Activated T-cell treated with anti-CD3 and anti-CD28 coated beads, Interleukin-2, amount 50 U/mL, for 4 hours (primary cell): ENCODE measurements around the gene KRTCAP2. TPM values are rescaled to one million over a fixed set of nuclear protein-coding genes. Genes with fewer than 3 reads are reported as not detected.

Source experiments
- ATAC-seq, 2 donors: fragments of 200-7000 bp; cut with Tn5 transposase; one replicate each; pipeline ENCODE4 v1.10.0; 2021
- DNase-seq: peaks from one replicate; pipeline ENCODE4 v3.0.0-alpha.2; 2020
- H3K27me3 Mint-ChIP-seq: one replicate; pipeline ENCODE4 v1.8.0; 2021; ENCODE audit warnings: low read depth, mixed read lengths
- H3K36me3 Mint-ChIP-seq: one replicate; pipeline ENCODE4 v1.8.0; 2022; ENCODE audit warnings: mixed read lengths; ENCODE audit not compliant: insufficient read depth
- H3K4me1 Mint-ChIP-seq: one replicate; pipeline ENCODE4 v1.8.0; 2021; ENCODE audit warnings: low read depth, mixed read lengths
- H3K4me3 Mint-ChIP-seq: one replicate; pipeline ENCODE4 v1.8.0; 2021; ENCODE audit warnings: mild to moderate bottlenecking, moderate library complexity, mixed read lengths
- H3K9me3 Mint-ChIP-seq: one replicate; pipeline ENCODE4 v1.8.0; 2021; ENCODE audit warnings: mixed read lengths
- total RNA-seq, 3 donors: library from RNA; stranded (reverse); gene quantifications; one replicate each; pipeline ENCODE4 v1.2.1, GENCODE V29; 2021

The KRTCAP2 gene
- total RNA-seq, 3 donors from 2014 or later: 191 to 204 (median 193) TPM

DNA sequence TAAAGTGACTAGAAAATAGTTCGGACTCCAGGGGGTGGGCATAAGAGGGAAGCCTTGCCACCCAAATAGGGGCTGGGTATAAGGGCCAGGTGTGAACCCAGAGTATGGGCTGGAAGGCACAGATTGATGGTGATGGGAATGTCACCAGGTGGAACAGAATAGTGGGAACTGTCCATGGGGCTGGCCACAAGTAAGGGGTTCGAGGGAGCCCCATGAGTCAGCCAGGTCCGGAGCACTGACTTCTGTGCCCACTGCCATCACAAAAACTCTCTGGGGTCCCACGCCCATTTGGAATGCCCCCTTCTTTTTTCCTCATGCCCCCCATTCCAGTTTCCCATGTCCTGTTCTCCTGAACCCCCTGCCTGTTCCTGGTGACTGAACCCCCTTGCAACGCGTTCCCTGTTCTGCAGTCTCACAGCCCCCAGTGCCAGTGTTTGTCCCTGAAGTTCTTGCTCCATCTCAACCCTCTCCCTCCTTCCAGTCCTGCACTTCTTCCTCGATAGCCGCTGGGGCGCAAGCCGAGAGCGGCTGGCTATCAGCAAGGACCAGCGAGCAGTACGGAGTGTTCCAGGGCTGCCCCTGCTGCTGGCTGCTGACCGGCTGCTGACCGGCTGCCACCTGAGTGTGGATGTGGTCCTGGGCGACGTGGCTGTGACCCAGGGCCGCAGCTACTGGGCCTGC lies 8.4 kb upstream of the KRTCAP2 start:
- Mint-ChIP-seq H3K9me3 (no peaks in the 10 kb centered on the region), H3K4me1 (peaks cover 6% of the 10 kb centered on the region), H3K27me3 (no peaks in the 10 kb centered on the region), H3K4me3 (no peak overlapping the region), H3K36me3 (peaks cover 8% of the 10 kb centered on the region)
- DNase-seq (no peak), ATAC-seq (no peak)

DNA sequence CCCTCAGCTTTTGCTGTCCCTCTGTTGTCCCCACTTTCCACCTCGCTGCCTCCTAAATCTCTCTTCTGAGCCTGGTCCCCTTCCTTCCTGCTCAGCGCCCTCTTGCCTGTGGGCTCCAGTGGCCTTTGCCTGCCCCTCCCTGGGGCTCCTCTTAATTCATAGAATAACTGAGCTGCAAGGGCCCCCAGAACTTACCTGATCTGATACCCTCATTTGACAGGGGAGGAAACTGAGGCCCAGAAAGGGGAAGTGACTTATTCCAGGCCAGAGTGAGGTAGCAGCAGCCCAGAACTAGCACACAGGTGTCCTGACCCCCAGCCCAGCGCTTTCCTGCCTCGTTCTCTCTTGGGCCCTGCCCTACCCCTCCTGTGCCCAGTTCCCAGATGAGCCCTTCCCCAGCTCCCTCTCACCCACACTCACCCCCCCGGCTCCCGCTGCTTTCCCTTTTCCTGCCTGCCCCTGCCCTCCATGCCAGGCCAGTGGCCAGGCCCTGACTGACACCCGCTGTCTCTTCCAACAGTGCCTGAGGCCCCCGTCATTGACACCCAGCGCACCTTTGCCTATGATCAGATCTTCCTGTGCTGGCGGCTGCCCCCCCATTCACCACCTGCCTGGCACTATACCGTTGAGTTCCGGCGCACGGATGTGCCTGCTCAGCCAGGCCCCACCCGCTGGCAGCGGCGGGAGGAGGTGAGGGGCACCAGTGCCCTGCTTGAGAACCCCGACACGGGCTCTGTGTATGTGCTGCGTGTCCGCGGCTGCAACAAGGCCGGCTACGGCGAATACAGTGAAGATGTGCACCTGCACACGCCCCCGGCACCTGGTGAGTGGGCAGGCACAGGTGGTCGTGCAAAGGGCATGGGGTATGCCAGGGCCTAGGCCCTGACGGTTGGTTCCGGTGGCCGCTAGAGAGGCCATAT lies 6.3 kb upstream of the KRTCAP2 start:
- Mint-ChIP-seq H3K27me3 (no peaks in the 10 kb centered on the region), H3K9me3 (no peaks in the 10 kb centered on the region), H3K4me1 (peaks cover 17% of the 10 kb centered on the region), H3K36me3 (peaks cover 8% of the 10 kb centered on the region), H3K4me3 (no peak overlapping the region)
- ATAC-seq (no peak), DNase-seq (no peak)

DNA sequence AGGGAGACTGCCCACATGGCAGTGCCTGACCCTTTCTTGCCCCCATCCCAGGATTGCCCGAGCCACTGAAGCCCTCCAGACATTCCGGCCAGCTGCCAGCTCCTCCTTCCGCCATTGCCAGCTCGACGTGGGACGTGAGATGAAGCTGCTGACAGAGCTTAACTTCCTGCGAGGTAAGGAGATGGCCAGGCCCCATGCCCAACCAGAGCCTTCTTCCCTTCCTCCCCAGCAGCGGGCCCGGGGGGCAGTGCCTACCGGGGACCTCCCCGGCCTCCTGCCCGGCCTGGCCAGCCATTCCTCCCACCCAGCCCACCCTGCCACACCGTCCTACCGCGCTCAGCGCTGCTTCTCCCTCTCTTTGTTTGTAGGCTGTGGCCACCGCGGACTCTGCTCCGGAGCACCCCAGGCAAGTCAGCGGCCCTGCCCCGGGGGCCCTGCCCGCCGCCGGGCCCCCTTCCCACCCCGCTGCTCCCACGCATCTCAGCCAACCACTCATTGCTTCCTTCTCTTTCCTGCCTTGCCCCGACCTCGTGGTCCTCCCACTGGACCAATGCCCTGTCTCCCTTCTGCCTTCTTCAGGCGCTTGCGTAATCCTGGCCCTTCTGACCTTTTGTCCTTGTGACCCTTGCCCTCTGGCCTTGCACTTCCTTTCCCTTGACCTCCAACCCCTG lies 5.5 kb upstream of the KRTCAP2 start:
- peaks cover 7% of the 10 kb centered on the region for H3K36me3 Mint-ChIP-seq
- no peak overlapping the region for H3K4me3 Mint-ChIP-seq
- DNase-seq: no peak
- H3K4me1 Mint-ChIP-seq: peaks cover 21% of the 10 kb centered on the region
- no peak for ATAC-seq
- no peaks in the 10 kb centered on the region for H3K9me3 Mint-ChIP-seq
- no peaks in the 10 kb centered on the region for H3K27me3 Mint-ChIP-seq

DNA sequence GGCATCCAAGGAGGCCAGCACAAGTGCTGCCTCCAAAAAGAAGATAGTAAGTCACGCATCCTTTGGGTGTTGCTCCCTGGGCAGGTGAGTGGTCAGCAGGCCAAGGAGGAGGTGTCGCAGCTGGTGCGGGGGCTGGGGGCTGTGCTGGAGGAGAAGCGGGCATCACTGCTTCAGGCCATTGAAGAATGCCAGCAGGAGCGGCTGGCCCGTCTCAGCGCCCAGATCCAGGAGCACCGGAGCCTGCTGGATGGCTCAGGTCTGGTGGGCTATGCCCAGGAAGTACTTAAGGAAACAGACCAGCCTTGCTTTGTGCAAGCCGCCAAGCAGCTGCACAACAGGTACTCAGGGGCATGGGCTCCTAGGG lies 4.8 kb upstream of the KRTCAP2 start:
- H3K4me1 Mint-ChIP-seq: peaks cover 27% of the 10 kb centered on the region
- no peak overlapping the region for H3K4me3 Mint-ChIP-seq
- no peaks in the 10 kb centered on the region for H3K27me3 Mint-ChIP-seq
- H3K36me3 Mint-ChIP-seq: peaks cover 3% of the 10 kb centered on the region
- no peaks in the 10 kb centered on the region for H3K9me3 Mint-ChIP-seq
- ATAC-seq (no peak), DNase-seq (no peak)

DNA sequence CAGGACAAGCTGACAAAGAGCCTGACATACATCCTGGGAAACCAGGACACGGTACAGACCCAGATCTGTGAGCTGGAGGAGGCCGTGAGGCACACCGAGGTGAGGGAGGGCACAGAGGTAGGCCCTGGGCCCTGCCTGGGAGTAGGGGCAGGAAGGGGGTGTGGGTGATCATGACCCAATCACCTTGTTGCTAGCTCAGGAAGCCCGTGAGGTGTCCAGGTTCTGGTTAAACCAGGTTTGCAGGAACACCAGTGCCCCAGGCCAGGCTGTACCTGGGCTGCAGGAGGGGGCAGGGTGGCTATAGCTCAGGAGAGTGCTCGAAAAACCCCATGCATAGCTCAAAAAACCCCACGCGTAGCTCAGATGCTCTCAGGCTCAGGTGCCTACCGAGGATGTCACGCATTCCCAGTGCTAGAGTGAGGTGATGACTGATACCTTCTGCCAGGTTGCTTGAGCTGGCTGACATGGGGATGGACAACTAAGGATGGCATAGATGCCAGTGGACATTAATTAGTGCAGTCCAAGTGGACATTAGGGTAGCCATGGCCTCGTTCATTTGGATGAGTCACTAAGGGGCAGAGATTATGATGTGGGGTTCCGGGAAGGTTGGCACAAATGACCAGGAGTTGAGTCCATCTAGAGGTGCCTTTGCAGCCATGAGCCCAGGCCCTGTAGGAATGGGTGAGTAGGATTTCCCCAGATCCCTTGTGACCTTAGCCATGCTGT lies 4.3 kb upstream of the KRTCAP2 start:
- Mint-ChIP-seq H3K4me1 (peaks cover 29% of the 10 kb centered on the region), H3K4me3 (no peak overlapping the region), H3K36me3 (peaks cover 3% of the 10 kb centered on the region), H3K27me3 (no peaks in the 10 kb centered on the region), H3K9me3 (no peaks in the 10 kb centered on the region)
- no peak for DNase-seq
- no peak for ATAC-seq

DNA sequence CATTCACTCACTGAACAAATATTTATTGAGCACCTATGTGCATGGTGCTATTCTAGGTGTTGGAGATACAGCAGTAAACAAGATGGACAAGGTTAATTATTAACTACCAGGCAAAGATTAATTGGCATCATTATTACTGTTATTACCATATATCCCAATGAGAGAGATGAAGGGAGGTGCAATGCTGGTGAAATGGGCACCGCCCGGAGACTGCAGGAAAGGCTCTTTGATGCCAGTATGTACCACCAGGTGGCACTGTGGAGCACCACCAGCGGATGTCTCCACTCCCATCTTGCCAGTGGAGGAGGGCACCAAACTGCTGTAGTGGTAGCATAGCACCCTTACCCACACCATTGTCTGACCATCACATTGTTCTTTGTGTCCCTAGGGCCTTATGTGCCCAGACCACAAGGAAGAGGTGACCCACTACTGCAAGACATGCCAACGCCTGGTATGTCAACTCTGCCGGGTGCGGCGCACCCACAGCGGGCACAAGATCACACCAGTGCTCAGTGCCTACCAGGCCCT lies 3.5 kb upstream of the KRTCAP2 start:
- Mint-ChIP-seq H3K4me3 (peak overlapping the region; percentile 3), H3K9me3 (no peaks in the 10 kb centered on the region), H3K36me3 (peaks cover under 1% of the 10 kb centered on the region), H3K27me3 (no peaks in the 10 kb centered on the region), H3K4me1 (peaks cover 36% of the 10 kb centered on the region)
- DNase-seq (peak; percentile 87), ATAC-seq (peak; percentile 38 to 39)

DNA sequence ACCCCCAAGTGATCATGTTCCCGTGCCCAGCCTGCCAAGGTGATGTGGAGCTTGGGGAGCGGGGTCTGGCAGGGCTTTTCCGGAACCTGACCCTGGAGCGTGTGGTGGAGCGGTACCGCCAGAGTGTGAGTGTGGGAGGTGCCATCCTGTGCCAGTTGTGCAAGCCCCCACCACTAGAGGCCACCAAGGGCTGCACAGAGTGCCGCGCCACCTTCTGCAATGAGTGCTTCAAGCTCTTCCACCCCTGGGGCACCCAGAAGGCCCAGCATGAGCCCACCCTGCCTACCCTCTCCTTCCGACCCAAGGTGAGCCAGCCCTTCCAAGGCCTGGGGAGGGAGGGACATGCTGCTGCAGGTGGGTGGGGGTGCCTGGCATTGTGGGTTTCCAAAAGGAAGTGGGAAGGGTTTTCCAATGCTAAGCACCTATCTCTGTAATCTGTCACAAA lies 2.8 kb upstream of the KRTCAP2 start:
- ATAC-seq (no peak), DNase-seq (no peak)
- Mint-ChIP-seq H3K4me3 (no peak overlapping the region), H3K36me3 (no peaks in the 10 kb centered on the region), H3K27me3 (no peaks in the 10 kb centered on the region), H3K9me3 (no peaks in the 10 kb centered on the region), H3K4me1 (peaks cover 42% of the 10 kb centered on the region)

DNA sequence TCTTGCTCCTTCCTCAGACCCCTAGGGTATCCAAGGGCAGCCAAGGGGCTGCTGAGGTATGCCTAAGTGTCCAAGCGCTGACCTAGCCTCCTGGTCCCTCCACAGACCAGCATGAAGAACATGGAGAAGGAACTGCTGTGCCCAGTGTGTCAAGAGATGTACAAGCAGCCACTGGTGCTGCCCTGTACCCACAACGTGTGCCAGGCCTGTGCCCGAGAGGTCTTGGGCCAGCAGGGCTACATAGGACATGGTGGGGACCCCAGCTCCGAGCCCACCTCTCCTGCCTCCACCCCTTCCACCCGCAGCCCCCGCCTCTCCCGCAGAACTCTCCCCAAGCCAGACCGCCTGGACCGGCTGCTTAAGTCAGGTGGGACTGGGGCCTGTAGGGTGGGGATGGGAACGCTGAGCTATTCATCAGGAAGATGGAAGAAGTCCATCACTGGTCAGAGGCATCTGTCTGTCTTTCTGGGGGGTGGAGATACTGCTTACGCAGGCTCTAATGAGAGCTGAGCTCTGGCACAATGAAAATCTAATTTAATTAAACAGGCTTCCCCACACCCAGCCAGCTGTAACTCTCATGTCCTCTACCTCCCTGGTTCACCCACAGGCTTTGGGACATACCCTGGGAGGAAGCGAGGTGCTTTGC lies 2.3 kb upstream of the KRTCAP2 start:
- H3K4me1 Mint-ChIP-seq: peaks cover 43% of the 10 kb centered on the region
- H3K27me3 Mint-ChIP-seq: no peaks in the 10 kb centered on the region

DNA sequence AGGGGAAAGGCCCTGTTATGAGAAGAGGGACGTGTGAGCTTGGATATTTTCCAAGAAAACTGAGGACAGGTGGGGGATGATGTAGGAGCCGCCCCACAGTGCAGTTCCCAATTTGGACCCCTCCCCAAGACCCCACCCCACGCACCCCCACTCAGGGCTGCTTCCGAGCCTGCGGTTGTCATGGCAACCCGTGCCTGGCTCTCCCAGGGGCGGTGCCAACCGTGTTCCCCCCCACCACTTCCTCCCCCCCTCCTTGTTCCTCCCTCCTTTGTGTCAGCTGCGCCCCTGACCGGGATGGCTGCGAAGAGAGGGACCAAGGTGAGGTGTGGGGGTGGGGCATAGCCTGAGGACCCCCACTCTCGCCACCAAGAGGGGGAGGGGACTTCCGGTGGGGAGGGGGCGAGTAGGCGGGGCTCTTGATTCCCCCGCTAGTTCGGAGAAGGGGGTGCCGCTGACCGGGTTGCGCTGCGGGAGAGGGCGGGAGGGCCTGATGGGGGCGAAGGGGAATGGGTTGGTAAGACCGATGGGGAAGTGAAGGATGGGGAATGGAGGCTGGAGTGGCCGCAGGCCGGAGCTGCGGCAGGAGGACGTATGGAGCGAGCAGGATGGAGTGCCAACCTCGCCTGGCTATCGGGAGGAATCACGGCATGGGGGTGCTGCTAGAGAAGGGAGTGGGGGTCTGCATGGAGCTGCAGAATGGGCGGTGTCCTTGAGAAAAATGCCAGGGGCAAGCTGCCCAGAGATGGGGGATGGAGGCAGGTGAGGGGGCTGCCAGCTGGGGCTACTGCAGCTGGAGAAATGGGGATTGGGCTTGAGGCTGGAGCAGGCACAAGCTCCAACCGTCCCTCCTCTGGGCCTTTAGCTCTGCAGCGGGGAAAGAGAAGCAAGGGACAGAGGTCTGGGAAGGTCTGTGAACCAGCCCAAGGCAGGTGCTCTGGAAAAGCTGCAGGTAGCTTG lies 1.5 kb upstream of the KRTCAP2 start:
- Mint-ChIP-seq H3K27me3 (no peaks in the 10 kb centered on the region), H3K36me3 (peaks cover 6% of the 10 kb centered on the region), H3K9me3 (no peaks in the 10 kb centered on the region), H3K4me3 (peak overlapping the region; percentile 95), H3K4me1 (peaks cover 44% of the 10 kb centered on the region)
- peak; percentile 48 for DNase-seq
- no peak for ATAC-seq

More for the DNA sequence above, 2.3 kb upstream of the KRTCAP2 start:
- ATAC-seq (no peak), DNase-seq (no peak)
- Mint-ChIP-seq H3K9me3 (no peaks in the 10 kb centered on the region), H3K36me3 (peaks cover under 1% of the 10 kb centered on the region), H3K4me3 (peak overlapping the region; percentile 71)

DNA sequence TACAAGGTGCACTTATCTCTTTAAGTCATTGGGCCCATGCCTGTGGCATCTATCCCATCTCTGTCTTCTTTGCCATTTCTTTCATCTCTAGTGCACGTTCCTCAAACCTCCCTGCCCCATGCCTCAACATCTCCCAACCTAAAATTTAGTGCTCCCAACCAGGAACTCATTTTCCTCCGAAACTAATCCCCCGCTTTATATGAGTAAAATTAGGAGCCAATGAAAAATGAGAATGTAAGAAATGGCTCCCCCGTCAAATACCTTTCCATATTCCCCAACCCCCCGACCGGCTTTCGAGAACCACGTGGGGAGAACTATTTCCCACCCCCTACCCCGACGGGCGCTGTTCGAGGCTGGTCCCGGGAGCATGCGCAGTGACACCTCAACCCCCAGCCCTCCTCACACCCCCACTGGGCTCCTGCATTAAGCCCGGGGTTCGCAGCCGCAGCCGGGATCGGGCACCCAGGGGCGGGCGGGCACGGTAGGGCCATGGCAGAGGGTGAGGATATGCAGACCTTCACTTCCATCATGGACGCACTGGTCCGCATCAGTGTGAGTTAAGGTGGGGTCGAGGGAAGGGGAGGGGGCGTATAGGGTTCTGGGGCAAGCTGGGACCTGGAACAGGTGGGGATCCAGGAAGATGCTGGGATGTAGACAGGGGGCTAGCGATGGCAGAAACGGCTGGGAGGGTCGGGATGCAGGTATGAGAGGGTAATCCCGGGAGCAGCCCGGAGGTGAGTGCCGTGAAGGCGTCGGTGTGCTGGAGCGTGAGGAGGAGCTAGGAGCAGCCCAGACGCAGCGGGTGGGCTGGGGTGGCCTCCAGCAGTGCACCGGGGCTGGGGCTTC lies 597 bp upstream of the KRTCAP2 start, which contains the start of gene TRIM46:
TRIM46 (plus strand) TSS at position 372 of the 846 bp plus-strand sequence; CDS start at position 490, 118 bp downstream.
- peak within 1 kb of the TSS; percentile 95 for H3K4me3 Mint-ChIP-seq
- H3K36me3 Mint-ChIP-seq: peaks cover 13% of the 10 kb centered on the region
- no peaks in the 10 kb centered on the region for H3K27me3 Mint-ChIP-seq
- DNase-seq: peak; percentile 68
- no peaks in the 10 kb centered on the region for H3K9me3 Mint-ChIP-seq
- H3K4me1 Mint-ChIP-seq: peaks cover 47% of the 10 kb centered on the region
- ATAC-seq: peak; percentile 36

DNA sequence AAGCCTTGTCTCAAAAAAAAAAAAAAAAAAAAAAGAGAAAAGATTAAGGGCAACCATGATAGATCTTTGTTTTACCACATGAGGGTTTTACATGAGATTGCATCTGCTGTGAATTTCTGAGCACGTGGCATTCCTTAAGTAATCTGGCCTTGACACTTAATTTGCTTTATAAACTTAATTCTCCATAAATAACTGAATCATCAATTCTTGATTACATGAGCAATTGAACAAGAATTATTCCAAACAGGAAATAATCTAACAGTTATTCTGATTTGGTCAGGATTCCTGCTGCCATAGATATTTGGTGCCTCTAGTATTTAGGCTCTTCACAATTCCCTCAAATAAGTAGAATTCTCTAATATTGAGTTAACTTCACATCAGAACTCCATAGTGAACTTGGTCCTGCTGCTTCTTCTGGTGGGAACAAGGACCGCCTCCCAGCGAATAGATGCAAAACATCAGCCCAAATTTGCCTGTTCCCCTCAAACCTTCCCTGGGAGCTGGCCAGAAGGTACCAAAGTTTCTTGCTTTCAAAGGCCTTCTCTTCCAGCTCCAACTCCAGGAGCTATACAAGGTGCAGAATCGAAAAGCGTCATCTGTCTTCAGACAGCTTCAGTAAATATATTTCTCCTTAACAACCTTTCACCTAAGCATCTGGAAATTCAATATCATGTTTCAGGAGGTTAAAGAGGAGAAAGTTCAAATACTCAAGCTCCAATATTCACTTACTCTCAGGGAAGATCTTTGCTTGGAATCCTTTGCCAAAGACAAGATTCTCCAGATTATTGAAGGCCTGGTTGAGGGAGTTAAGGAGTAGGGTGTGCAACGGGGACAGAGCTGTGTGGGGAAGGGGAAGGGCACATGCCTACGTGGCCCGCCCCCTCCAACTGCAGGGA lies 1.0 kb downstream of the KRTCAP2 start:
- Mint-ChIP-seq H3K4me1 (peaks cover 57% of the 10 kb centered on the region), H3K27me3 (peaks cover under 1% of the 10 kb centered on the region), H3K9me3 (no peaks in the 10 kb centered on the region), H3K4me3 (peak overlapping the region; percentile 95), H3K36me3 (peaks cover 14% of the 10 kb centered on the region)
- peak; percentile 42 to 50 for ATAC-seq
- no peak for DNase-seq
